HEK293 (cell line): ENCODE data around the gene SPON1.

Source experiments
- CTCF ChIA-PET: fragments of 350-600 bp; formaldehyde crosslinking; extraction: SDS; loops from one replicate; lab custom pipeline; 2021; ENCODE audit warnings: antibody characterized with exemption; lab: Yijun Ruan, JAX
- POLR2A ChIA-PET: fragments of 300-600 bp; formaldehyde crosslinking; extraction: SDS; loops from one replicate; lab custom pipeline; 2020; ENCODE audit warnings: antibody characterized with exemption, inconsistent platforms; lab: Yijun Ruan, JAX
- H3K27ac ChIP-seq: fragments of 200-500 bp; sonication (Bioruptor generic); 2 replicates; pipeline ENCODE4 v1.5.1; 2014; ENCODE audit warnings: low read depth, low read length, control low read depth, inconsistent platforms; ENCODE audit errors: extremely low read depth
- H3K36me3 ChIP-seq, 2 experiments: fragments of 200-500 bp in 1 of 2; sonication (Bioruptor generic) in 1 of 2; 1 replicate in 1 of 2; 2 replicates in 1 of 2; pipeline ENCODE4 v1.5.1; 2014 to 2017; ENCODE audit warnings: inconsistent platforms in 2 of 2, low read length in 2 of 2; ENCODE audit not compliant: control insufficient read depth in 2 of 2, insufficient read depth in 1 of 2
- H3K4me1 ChIP-seq: fragments of 200-500 bp; sonication (Bioruptor generic); 2 replicates; pipeline ENCODE4 v1.5.1; 2014; ENCODE audit warnings: mild to moderate bottlenecking, low read length, inconsistent platforms; ENCODE audit not compliant: control insufficient read depth, insufficient read depth
- H3K4me3 ChIP-seq: 2 replicates; pipeline ENCODE4 v1.5.1; 2011; ENCODE audit warnings: low read depth, mild to moderate bottlenecking, control low read depth, low read length, moderate library complexity
- H3K9me3 ChIP-seq: fragments of 200-500 bp; sonication (Bioruptor generic); 2 replicates; pipeline ENCODE4 v1.5.1; 2014; ENCODE audit warnings: low read depth, low read length, inconsistent platforms; ENCODE audit not compliant: control insufficient read depth, insufficient read depth
- BCL6B ChIP-seq: fragments of 450-650 bp; formaldehyde crosslinking; IDR thresholded peaks from 2 replicates; pipeline ENCODE4 v1.5.1; 2017; ENCODE audit warnings: missing biosample characterization, missing genetic modification characterization
- CTCF ChIP-seq: fragments of 450-650 bp; formaldehyde crosslinking; IDR thresholded peaks from 2 replicates; pipeline ENCODE4 v1.5.1; 2016; ENCODE audit warnings: missing biosample characterization, missing genetic modification characterization
- HOXA7 ChIP-seq: sonication (generic); formaldehyde crosslinking; IDR thresholded peaks from 2 replicates; pipeline ENCODE4 v1.8.1; 2022; ENCODE audit warnings: missing genetic modification reagents, borderline replicate concordance
- OVOL3 ChIP-seq: fragments of 450-650 bp; formaldehyde crosslinking; IDR thresholded peaks from 2 replicates; pipeline ENCODE4 v1.5.1; 2016; ENCODE audit warnings: missing biosample characterization, missing genetic modification characterization
- PRDM2 ChIP-seq: fragments of 450-650 bp; formaldehyde crosslinking; IDR thresholded peaks from 2 replicates; pipeline ENCODE4 v1.5.1; 2016; ENCODE audit warnings: missing biosample characterization, missing genetic modification characterization, borderline replicate concordance
- YY1 ChIP-seq: fragments of 450-650 bp; formaldehyde crosslinking; IDR thresholded peaks from 2 replicates; pipeline ENCODE4 v1.5.1; 2018; ENCODE audit warnings: missing biosample characterization, missing genetic modification characterization
- YY2 ChIP-seq: fragments of 450-650 bp; formaldehyde crosslinking; IDR thresholded peaks from 2 replicates; pipeline ENCODE4 v1.5.1; 2016; ENCODE audit warnings: missing biosample characterization, missing genetic modification characterization
- ZNF114 ChIP-seq: fragments of 450-650 bp; formaldehyde crosslinking; IDR thresholded peaks from 2 replicates; pipeline ENCODE4 v1.5.0; 2017; ENCODE audit warnings: missing biosample characterization, missing genetic modification characterization
- ZNF138 ChIP-seq: fragments of 450-650 bp; formaldehyde crosslinking; IDR thresholded peaks from 2 replicates; pipeline ENCODE4 v1.5.1; 2016; ENCODE audit warnings: missing biosample characterization, missing genetic modification characterization, borderline replicate concordance
- ZNF148 ChIP-seq: fragments of 450-650 bp; formaldehyde crosslinking; IDR thresholded peaks from 2 replicates; pipeline ENCODE4 v1.5.0; 2017; ENCODE audit warnings: missing biosample characterization, missing genetic modification characterization, borderline replicate concordance
- ZNF174 ChIP-seq: fragments of 450-650 bp; formaldehyde crosslinking; IDR thresholded peaks from 2 replicates; pipeline ENCODE4 v1.5.0; 2017; ENCODE audit warnings: missing biosample characterization, mild to moderate bottlenecking, missing genetic modification characterization
- ZNF175 ChIP-seq: fragments of 450-650 bp; formaldehyde crosslinking; IDR thresholded peaks from 2 replicates; pipeline ENCODE4 v1.5.1; 2016; ENCODE audit warnings: missing biosample characterization, missing genetic modification characterization
- ZNF274 ChIP-seq, 2 experiments: fragments of 200-500 bp in 1 of 2; fragments of 450-650 bp in 1 of 2; sonication (Bioruptor generic) in 1 of 2; formaldehyde crosslinking in 1 of 2; IDR thresholded peaks; 2 replicates each; pipeline versions ENCODE4 v1.5.1 to v1.6.1; 2014 to 2016; ENCODE audit warnings: borderline replicate concordance in 1 of 2, inconsistent platforms in 1 of 2, low read length in 1 of 2, missing biosample characterization in 1 of 2, missing genetic modification characterization in 1 of 2
- ZNF292 ChIP-seq: fragments of 450-650 bp; formaldehyde crosslinking; IDR thresholded peaks from 2 replicates; pipeline ENCODE4 v1.5.1; 2016; ENCODE audit warnings: low read depth, missing biosample characterization, missing genetic modification characterization, borderline replicate concordance
- ZNF394 ChIP-seq: fragments of 450-650 bp; formaldehyde crosslinking; IDR thresholded peaks from 2 replicates; pipeline ENCODE4 v1.5.1; 2016; ENCODE audit warnings: missing biosample characterization, missing genetic modification characterization, mild to moderate bottlenecking, moderate library complexity, borderline replicate concordance
- ZNF423 ChIP-seq: fragments of 450-650 bp; formaldehyde crosslinking; IDR thresholded peaks from 2 replicates; pipeline ENCODE4 v1.5.1; 2016; ENCODE audit warnings: missing biosample characterization, missing genetic modification characterization
- ZNF513 ChIP-seq: fragments of 450-650 bp; IDR thresholded peaks from 2 replicates; pipeline ENCODE4 v1.5.1; 2018; ENCODE audit warnings: missing biosample characterization, missing genetic modification characterization
- ZNF548 ChIP-seq: fragments of 450-650 bp; formaldehyde crosslinking; IDR thresholded peaks from 2 replicates; pipeline ENCODE4 v1.5.1; 2016; ENCODE audit warnings: missing biosample characterization, missing genetic modification characterization
- ZNF549 ChIP-seq: fragments of 450-650 bp; IDR thresholded peaks from 2 replicates; pipeline ENCODE4 v1.5.1; 2018; ENCODE audit warnings: missing biosample characterization, missing genetic modification characterization, mild to moderate bottlenecking, inconsistent platforms, moderate library complexity
- ZNF596 ChIP-seq: fragments of 450-650 bp; IDR thresholded peaks from 2 replicates; pipeline ENCODE4 v1.5.0; 2018; ENCODE audit warnings: missing biosample characterization, mild to moderate bottlenecking, missing genetic modification characterization, moderate library complexity
- ZNF677 ChIP-seq: fragments of 450-650 bp; IDR thresholded peaks from 2 replicates; pipeline ENCODE4 v1.5.0; 2018; ENCODE audit warnings: missing biosample characterization, mild to moderate bottlenecking, missing genetic modification characterization, moderate library complexity
- ZNF707 ChIP-seq: fragments of 450-650 bp; formaldehyde crosslinking; IDR thresholded peaks from 2 replicates; pipeline ENCODE4 v1.5.1; 2016; ENCODE audit warnings: missing biosample characterization, missing genetic modification characterization
- ZNF776 ChIP-seq: fragments of 450-650 bp; formaldehyde crosslinking; IDR thresholded peaks from 2 replicates; pipeline ENCODE4 v1.5.0; 2017; ENCODE audit warnings: missing biosample characterization, missing genetic modification characterization, borderline replicate concordance

Gene SPON1

GRCh38 chr11:14186046-14186775 lies 223.7 kb downstream of the SPON1 start (continued):
- TF ChIP-seq PRDM2 (tag by site-specific recombination), result no peak
- TF ChIP-seq ZNF394, result no peak
- no peak for TF ChIP-seq OVOL3 (tag by site-specific recombination)
- no peak for TF ChIP-seq ZNF292 (tag by site-specific recombination)
- no peak for TF ChIP-seq HOXA7 (CRISPR knock-in tag)
- no peak for TF ChIP-seq YY1 (tag by site-specific recombination)
- no peak for TF ChIP-seq CTCF (tag by site-specific recombination)
- no peak for TF ChIP-seq ZNF138 (tag by site-specific recombination)
- no peak for TF ChIP-seq ZNF175 (tag by site-specific recombination)

- CTCF ChIA-PET, result no interaction called here
- POLR2A ChIA-PET, result no interaction called here
- Histone ChIP-seq H3K4me3 (no peak overlapping the region), H3K9me3 (no peaks in the 10 kb centered on the region), H3K36me3 (no peaks in the 10 kb centered on the region), H3K27ac (no peak overlapping the region), H3K4me1 (no peaks in the 10 kb centered on the region)
- TF ChIP-seq YY2, result no peak
- TF ChIP-seq ZNF114, result no peak
- TF ChIP-seq ZNF677 (tag by site-specific recombination), result no peak
- TF ChIP-seq ZNF776 (tag by site-specific recombination), result no peak
- no peak for TF ChIP-seq ZNF549 (tag by site-specific recombination)
- TF ChIP-seq ZNF174 (tag by site-specific recombination), result no peak
- no peak for TF ChIP-seq ZNF596 (tag by site-specific recombination)
- TF ChIP-seq ZNF423 (tag by site-specific recombination), result no peak
- no peak for TF ChIP-seq ZNF707 (tag by site-specific recombination)
- no peak for TF ChIP-seq ZNF513 (tag by site-specific recombination)
- TF ChIP-seq ZNF148 (tag by site-specific recombination), result no peak
- no peak for TF ChIP-seq ZNF548 (tag by site-specific recombination)
- no peak for TF ChIP-seq ZNF274 (IDR thresholded peaks at IDR 0.05; ENCODE audit: low read length)
- no peak for TF ChIP-seq ZNF274 (tag by site-specific recombination; IDR thresholded peaks at IDR 0.05; ENCODE audit: borderline replicate concordance)
- TF ChIP-seq BCL6B (tag by site-specific recombination), result no peak
These were observed 227.4 kb downstream of the SPON1 start for GRCh38 chr11:14189874-14190273.
